RWPE2 (cell line): ENCODE measurements around the gene XDH.

Experiments
- ATAC-seq: fragments of 200-7000 bp; cut with Tn5 transposase; 3 replicates; pipeline ENCODE4 v1.9.1; 2021; ENCODE audit warnings: low read depth
- DNase-seq: peaks from one replicate; pipeline ENCODE4 v3.0.0-alpha.2; 2020; ENCODE audit warnings: low spot score
- H3K27ac ChIP-seq: fragments of 450-650 bp; 2 replicates; pipeline ENCODE4 v1.5.1; 2017; ENCODE audit warnings: mild to moderate bottlenecking; ENCODE audit not compliant: poor library complexity, severe bottlenecking
- H3K27me3 ChIP-seq: fragments of 250-450 bp; sonication (Bioruptor Pico); 2 replicates; pipeline ENCODE4 v1.5.1; 2021; ENCODE audit warnings: mild to moderate bottlenecking, moderate library complexity; ENCODE audit not compliant: insufficient read depth, poor library complexity, severe bottlenecking
- H3K36me3 ChIP-seq: fragments of 250-450 bp; sonication (Bioruptor Pico); 2 replicates; pipeline ENCODE4 v1.5.1; 2020; ENCODE audit warnings: low read depth, mild to moderate bottlenecking, moderate library complexity
- H3K4me1 ChIP-seq: fragments of 250-450 bp; sonication (Bioruptor Pico); 2 replicates; pipeline ENCODE4 v1.5.1; 2021; ENCODE audit warnings: mild to moderate bottlenecking, moderate library complexity; ENCODE audit not compliant: insufficient read depth, poor library complexity, severe bottlenecking
- H3K4me3 ChIP-seq: fragments of 250-450 bp; sonication (Bioruptor Pico); 2 replicates; pipeline ENCODE4 v1.5.1; 2021; ENCODE audit warnings: mild to moderate bottlenecking, moderate library complexity; ENCODE audit not compliant: severe bottlenecking
- H3K9me3 ChIP-seq: fragments of 250-450 bp; sonication (Bioruptor Pico); 2 replicates; pipeline ENCODE4 v1.5.1; 2021; ENCODE audit warnings: mild to moderate bottlenecking, moderate library complexity; ENCODE audit not compliant: severe bottlenecking
- CTCF ChIP-seq: fragments of 450-650 bp; IDR thresholded peaks from one replicate; pipeline ENCODE4 v1.5.1; 2017; ENCODE audit warnings: mild to moderate bottlenecking, moderate library complexity; ENCODE audit not compliant: poor library complexity, severe bottlenecking

The XDH gene

GRCh38 chr2:31378389-31378788 lies 36.2 kb downstream of the XDH start:
- no peak for DNase-seq
- no peak for TF ChIP-seq CTCF
- peak overlapping the region; percentile 56 for H3K27ac ChIP-seq
- H3K36me3 ChIP-seq = peaks cover 87% of the 10 kb centered on the region
- H3K4me1 ChIP-seq = peaks cover 18% of the 10 kb centered on the region
- H3K4me3 ChIP-seq = no peak overlapping the region
- no peaks in the 10 kb centered on the region for H3K27me3 ChIP-seq
- H3K9me3 ChIP-seq = no peaks in the 10 kb centered on the region
- no peak for ATAC-seq

- no peak for DNase-seq
- no peaks in the 10 kb centered on the region for H3K27me3 ChIP-seq
- no peaks in the 10 kb centered on the region for H3K4me1 ChIP-seq
- no peak for TF ChIP-seq CTCF
- no peak overlapping the region for H3K27ac ChIP-seq
- no peak for ATAC-seq
- H3K9me3 ChIP-seq = no peaks in the 10 kb centered on the region
- H3K4me3 ChIP-seq = no peak overlapping the region
- H3K36me3 ChIP-seq = peaks cover 88% of the 10 kb centered on the region
Observed at GRCh38 chr2:31373127-31373526, 41.4 kb downstream of the XDH start.

GRCh38 chr2:31372097-31372496 lies 42.4 kb downstream of the XDH start:
- no peak for TF ChIP-seq CTCF
- no peak for ATAC-seq
- no peak for DNase-seq
- no peaks in the 10 kb centered on the region for H3K4me1 ChIP-seq
- no peak overlapping the region for H3K4me3 ChIP-seq
- peaks cover 94% of the 10 kb centered on the region for H3K36me3 ChIP-seq
- no peaks in the 10 kb centered on the region for H3K27me3 ChIP-seq
- no peaks in the 10 kb centered on the region for H3K9me3 ChIP-seq
- no peak overlapping the region for H3K27ac ChIP-seq

- Histone ChIP-seq H3K36me3 (peaks cover 94% of the 10 kb centered on the region), H3K4me1 (no peaks in the 10 kb centered on the region), H3K27me3 (no peaks in the 10 kb centered on the region), H3K27ac (no peak overlapping the region), H3K9me3 (no peaks in the 10 kb centered on the region), H3K4me3 (no peak overlapping the region)
- ATAC-seq (no peak), DNase-seq (no peak)
- no peak for TF ChIP-seq CTCF
Observed at GRCh38 chr2:31371691-31372090, 42.9 kb downstream of the XDH start.

GRCh38 chr2:31366733-31367132 lies 47.8 kb downstream of the XDH start:
- Histone ChIP-seq H3K27ac (no peak overlapping the region), H3K27me3 (no peaks in the 10 kb centered on the region), H3K4me1 (no peaks in the 10 kb centered on the region), H3K4me3 (no peak overlapping the region), H3K36me3 (peaks cover 98% of the 10 kb centered on the region), H3K9me3 (no peaks in the 10 kb centered on the region)
- no peak for TF ChIP-seq CTCF
- DNase-seq (no peak), ATAC-seq (no peak)
